ENCODE results near the gene C1orf21. TPM values are rescaled to one million over a fixed set of nuclear protein-coding genes. Genes with fewer than 3 reads are reported as not detected.

Gene C1orf21
- total RNA-seq, 1 donor from 2014 or later, result 12.7 TPM

DNA sequence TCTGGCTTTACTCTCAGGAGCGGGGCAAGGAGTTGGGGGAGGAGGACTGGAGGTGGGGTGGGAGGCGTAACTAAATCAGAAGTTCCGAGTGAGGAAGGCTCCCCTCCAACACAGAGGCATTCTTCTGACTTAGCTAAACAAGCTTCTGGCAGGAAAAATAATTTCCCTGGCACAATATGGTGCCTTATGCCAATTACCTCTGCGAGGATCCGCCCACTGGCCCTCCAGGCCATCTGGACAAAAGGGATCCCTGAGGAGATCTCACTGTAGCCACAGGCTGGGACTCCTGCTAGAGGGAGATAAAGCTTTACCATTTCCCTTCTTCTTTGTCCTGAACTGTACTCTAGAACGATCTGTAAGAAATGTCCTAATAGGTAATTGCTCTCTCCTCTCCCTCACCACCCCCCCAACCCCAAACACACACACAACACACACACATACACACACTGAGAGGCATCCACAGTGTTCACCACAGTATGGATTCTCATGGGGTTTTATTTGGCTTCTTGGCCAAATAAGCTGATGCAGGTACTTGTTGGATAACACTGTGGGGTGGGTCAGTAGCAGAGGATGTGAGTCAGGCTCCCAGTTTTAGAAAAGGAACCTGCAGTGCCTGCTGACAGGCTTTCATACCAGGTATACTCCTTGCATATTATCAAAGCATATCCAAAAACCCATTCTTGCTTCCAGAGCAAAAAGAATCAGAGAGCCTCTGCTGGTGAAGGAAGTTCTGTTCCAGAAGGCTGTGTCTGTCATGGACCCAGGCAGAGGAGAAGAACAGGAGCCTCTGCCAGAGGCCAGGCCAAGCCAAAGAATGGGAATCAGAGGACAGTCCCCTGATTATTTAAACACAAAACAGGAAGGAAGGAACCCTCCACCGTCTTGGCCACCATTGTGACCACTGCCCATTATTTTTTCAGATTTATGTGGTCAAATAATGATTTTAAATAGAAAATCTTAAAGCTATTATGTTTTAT, 169.1 kb downstream of the C1orf21 start:
- DNase-seq (ENCODE audit: low read depth in 2 of 2), result no peak

DNA sequence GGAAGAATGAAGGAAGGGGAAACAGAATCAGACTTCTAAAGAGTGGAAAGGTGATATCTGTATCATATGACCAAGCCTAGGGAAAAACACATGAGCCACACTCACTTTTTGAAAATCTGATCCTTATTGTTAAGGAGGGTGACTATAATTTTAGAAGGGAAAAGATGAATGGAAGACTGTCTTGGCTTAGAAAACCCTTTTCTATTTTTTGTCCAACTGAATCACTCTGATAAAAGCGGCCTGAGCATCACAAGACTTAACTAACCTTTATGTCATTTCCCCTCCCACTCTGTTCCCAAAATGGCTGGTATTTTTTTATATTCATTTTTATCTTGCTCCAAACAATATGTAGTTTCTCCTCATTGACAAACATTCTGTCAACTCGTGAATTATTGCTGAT, 169.8 kb downstream of the C1orf21 start:
- DNase-seq (ENCODE audit: low read depth in 2 of 2), result peak in 1 of 2 donors; percentile 42

DNA sequence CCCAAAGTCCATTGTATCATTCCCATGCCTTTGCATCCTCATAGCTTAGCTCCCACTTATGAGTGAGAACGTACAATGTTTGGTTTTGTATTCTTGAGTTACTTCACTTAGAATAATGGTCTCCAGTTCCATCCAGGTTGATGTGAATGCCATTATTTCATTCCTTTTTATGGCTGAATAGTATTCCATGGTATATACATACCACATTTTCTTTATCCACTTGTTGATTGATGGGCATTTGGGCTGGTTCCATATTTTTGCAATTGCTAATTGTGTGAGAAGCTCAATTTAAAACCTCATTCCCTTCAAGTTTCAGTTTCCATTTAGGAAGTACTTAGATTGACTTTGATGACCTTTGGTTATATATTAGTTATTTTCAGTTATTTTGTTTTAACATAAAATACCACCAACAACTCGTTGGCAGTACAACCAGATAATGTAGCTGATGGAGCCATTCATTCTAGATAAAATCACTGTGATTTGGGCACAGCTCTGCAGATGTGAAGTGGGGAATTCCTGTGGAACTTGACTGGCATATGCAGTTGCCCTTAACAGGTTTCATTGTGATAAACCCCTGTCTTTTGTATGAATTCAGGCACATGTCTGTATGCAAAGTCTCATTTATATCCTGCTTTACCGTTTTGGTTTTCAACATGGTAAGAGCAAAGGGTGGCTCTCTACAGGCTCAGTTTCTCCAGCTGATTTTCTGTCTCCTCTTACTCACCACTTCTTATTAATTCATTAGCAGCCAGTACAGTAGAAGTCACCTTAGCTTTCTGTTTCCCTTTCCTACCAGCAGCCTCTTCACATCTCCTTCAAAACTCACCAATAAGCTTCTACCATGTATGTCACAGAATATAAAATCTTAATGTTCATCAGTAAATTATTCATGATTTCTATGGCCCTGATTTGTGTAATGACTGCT, 170.9 kb downstream of the C1orf21 start:
- DNase-seq (ENCODE audit: low read depth in 2 of 2), result no peak

DNA sequence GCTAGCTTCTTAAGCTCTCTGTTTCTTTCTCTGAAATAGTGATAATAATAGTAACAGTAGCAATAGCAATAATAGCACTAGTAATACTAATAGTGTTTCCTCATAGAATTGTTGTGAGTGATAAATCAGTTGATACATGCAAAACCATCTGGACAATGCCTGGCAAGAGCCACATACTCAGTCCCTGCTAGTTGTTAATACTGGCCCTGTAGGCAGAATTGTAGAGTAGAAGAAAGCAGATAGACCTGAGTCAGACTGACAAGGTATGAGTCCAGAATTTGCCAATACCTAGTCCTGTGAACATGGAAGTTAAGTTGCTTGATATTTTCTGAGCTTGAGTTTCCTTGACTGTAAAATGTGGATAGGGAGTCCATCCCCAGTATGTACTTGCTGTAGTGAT, 171.9 kb downstream of the C1orf21 start:
- DNase-seq (ENCODE audit: low read depth in 2 of 2), result no peak

DNA sequence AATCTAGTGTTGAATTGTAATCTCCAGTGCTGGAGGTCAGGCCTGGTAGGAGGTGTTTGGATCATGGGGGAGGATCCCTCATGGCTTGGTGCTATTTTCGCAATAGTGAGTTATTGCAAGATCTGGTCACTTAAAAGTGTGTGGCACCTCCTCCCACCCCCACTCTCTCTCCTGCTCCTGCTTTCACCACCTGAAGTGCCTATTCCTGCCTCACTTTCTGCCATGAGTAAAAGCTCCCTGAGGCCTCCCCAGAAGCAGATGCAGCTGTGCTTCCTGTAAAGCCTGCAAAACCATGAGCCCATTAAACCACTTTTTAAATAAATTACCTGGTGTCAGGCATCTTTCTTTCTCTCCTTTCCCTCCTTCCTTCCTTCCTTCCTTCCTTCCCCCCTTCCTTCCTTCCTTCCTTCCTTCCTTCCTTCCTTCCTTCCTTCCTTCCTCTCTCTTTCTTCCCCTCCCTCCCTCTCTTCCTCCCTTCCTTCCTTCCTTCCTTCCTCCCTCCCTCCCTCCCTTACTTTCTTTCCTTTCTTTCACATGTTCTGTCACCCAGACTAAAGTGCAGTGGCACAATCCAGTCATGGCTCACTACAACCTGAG, 172.4 kb downstream of the C1orf21 start:
- DNase-seq (ENCODE audit: low read depth in 2 of 2), result no peak

DNA sequence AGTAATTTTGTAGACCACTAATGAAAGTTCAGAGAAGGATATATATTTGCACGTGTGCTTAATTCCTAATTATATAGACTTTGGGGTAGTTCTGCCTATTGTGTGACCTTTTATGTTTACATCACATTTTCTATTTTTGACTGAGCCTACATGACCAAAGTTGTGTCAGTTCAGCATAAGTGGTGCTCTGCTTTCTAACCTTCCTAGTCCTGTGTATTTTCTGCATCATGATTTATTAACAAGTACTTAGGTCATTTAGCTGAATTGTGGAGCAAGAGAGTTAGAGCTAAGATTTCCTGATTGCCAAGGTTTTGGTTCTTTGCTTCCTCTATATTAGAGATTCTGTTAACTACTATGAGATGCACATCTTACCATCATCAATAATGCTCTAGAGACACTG, 176.0 kb downstream of the C1orf21 start:
- DNase-seq (ENCODE audit: low read depth in 2 of 2), result no peak

DNA sequence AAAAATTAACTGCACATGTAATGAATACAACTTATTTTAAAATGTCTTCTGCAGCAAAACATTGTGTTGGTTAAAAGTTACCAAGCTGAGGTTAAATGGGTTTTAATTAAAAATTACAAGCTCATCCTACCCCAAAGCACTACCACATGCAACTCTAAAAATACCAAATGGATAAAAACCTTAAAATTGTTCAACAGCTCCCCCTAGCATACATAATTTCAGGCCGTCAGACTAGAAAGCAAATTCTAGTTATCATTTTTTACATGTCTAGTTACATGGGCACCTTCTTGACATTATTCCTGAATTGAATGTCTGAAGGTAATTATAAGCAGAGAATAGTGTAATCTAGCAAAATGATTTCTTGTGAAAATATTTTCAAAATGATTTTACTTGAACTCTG, 176.5 kb downstream of the C1orf21 start:
- DNase-seq (ENCODE audit: low read depth in 2 of 2), result peak; percentile 51 to 61

DNA sequence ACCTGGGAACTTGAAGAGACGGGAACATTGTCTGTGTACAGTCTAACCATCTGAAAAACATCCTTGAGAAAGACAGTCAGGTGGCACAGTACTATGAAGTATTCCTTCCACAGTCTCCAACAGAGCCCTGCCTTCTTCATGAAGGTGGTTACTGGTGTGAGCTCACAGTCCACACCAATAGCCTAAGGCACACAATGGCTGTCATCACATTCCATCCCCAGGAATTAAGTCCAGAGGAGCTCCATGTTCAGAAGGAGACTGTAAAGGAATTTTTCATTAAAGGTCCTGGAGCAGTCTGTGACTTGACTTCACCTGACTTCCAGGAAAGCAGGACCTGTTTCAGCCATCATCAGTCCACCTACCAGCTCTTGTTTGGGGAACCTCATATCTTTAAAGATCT, 180.2 kb downstream of the C1orf21 start:
- DNase-seq (ENCODE audit: low read depth in 2 of 2), result no peak

DNA sequence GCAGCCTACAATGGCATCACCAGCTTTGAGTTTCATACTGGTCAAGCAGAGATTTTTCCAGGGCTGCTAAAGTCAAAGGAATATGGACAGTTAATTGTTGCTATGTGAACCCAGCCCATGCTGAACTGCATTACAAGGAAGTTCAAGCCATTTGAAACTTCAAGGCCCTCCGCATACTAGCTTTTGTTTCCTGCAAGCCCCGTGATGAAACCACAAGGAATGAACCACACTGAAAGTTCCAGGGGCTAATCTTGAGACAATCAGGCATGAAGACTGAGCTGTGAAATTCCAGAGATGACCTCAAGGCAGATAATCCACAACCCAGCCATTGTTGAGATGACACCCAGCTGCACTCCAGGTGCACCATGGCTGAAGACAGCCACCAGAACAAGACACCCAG, 180.8 kb downstream of the C1orf21 start:
- no peak for DNase-seq (ENCODE audit: low read depth in 2 of 2)

DNA sequence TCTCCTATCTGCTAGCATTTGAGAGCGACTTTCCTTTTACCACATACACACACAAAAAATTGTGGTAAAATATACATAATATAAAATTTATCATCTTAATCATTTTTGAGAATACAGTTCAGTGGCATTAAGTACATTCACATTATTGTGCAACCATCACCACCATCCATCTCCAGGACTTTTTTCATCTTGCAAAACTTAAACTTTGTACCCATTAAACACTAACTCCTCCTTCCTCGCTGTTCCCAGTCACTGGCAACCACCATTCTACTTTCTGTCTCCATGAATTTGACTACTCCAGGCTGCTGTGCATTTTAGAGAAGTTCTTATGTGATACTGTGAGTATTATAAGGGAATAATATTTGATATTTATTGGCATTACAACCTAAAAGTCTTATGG, 181.3 kb downstream of the C1orf21 start:
- DNase-seq (ENCODE audit: low read depth in 2 of 2), result no peak

DNA sequence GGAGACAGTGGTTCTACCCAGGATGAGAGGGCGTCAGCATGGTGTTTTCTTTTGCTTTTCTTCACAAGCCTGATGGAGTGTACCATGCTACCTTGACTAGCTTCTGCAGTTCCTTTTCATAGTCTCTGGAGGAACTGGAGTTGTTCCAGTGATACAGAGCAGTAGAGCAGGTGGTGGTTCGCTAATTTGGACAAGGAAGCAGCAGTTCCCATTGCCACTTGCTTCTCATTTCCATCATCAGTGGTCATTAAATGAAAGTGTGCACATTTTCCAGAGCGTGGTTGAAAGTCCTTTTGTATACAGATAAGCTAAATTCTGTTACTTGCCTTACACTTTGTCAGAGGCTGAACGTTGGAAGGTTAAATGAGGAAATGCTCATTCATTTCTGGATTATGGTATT, 182.3 kb downstream of the C1orf21 start:
- DNase-seq (ENCODE audit: low read depth in 2 of 2), result no peak

DNA sequence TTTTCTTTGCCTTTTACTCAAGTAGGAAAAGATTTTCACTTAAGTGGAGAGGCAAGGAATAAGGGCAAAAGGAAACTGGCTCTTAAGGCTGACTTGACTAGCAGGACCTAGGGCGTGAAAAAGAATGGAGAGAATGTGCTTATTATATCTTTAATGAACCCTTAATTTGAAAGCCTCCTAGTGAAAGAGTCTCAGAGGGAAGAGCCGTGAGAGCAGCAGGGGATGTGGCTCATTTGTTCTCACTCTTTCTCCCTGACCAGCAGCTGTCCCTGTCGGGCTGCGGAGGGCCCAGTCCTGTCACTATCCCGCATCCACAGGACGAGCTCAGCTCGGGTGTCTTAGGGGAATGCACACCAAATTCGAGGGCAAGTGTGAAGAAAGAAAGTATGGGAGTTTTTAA, 187.8 kb downstream of the C1orf21 start:
- no peak for DNase-seq (ENCODE audit: low read depth in 2 of 2)

DNA sequence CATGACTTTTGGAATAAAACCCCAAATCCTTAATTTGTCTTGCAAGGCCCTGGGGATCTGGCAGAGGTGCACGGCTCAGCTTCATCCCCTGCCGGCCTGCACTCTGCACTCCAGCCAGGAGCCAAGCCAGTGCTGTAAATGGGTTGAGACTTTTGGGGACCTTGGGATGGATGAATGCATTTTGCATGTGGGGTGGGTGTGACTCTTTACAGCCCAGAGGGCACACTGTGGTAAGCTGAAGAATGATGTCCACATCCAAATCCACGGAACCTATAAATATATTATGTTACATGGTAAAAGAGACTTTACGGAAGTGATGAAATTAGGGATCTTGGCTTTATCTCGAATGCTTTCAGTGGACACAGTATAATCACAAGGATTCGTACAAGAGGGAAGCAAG, 190.0 kb downstream of the C1orf21 start:
- DNase-seq (ENCODE audit: low read depth in 2 of 2), result no peak

DNA sequence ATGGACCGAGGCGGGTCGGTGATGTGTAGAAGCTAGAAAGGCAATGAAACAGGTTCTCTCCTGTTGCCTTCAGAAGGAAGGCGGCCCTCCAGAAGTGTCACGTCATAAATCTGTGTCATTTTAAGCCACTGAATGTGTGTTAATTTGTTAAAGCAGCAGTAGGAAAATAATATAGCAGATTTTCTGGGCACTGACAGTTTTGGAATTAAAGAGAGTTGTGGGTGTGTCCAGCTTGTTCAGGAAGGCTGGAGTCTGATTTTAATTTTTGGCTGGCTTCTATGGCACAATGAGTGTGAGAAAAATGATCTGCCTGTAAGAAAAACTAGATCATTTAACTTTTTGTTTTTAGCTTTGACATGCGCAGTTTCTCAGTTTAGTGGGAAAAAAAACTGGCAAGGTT, 190.5 kb downstream of the C1orf21 start:
- DNase-seq (ENCODE audit: low read depth in 2 of 2), result no peak

DNA sequence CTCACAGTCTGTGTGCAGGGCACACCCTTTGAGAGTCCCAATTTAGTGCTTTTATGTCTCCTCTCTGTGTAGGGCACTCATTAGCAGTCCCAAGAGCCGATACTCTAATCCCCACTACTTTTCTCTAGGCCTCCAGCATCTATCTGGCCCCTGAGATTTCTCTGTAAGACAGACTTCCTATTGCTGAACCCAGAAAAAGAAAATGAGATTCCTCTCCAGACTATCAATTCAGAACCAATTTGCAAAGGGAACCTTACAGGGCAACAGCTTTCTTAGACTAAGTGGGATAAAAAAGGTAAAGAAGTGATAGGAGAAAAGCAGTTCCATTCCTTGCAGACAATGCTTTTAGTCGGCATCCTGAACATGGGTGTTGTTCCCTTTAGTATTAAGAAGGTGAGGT, 195.6 kb downstream of the C1orf21 start:
- DNase-seq (ENCODE audit: low read depth in 2 of 2), result no peak

DNA sequence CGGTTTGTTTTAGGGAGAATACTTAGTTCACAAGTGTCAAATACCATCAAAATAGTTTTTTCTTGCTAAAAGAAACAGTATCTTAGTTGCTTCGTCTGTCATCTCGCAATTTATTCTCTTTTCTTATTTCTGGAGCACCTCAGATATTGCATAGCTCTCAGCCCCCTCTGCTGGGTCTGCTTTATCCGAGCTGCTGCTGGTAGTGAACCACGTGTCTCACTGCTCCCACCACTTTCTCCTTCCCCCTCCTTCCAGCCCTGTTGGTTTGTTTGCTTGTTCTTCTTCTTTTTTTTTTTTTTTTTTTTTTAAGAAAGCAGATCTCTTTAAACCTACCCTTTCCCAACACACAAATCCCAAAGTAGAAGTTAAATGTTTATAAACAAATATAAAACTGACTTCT, 197.0 kb downstream of the C1orf21 start:
- DNase-seq (ENCODE audit: low read depth in 2 of 2), result no peak

DNA sequence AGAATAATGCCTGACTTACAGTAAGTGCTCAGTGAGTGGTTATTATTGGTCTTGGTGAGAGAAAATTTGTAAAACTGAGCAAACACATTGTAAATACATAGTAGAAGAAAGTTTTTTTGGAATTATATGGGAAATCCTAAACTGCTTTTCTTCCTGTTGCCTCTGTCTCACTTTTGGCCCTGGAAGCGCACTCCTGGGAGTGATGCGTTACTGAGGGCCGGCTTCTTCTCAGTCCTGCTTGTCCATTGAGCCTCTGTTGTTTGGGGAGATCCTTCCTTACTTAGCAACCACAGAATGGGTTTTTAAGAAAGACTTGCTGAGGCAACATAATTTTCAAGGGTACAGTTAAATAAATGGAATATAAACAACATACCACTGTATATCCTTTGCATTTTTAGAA, 201.9 kb downstream of the C1orf21 start:
- no peak for DNase-seq (ENCODE audit: low read depth in 2 of 2)

DNA sequence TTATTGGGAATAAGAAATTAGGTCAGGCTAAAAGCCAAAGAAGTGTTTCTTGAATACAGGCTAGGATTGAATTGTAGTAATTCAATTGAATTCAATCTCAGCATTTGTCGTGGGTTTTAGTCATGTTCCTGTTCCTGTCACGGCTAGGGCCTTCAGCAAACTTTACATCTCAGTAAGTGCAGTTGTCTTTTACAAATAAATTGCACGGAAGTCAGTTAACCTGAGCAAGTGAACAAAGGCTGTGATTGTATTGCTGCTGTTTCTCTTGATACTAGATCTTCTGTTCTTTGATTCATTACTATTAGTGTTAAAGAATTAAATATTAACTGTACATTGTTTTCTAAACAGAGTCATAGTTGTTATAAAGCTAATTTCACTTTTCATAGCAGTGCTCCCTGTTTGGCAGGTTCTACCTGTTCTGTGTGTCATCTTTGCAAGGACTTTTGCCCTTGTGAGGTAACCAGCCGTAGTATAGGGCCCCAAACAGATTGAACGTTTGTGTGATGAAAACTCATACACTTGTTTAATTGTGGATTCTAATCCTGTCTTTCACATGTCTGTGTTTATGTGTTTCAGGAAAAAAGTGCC, 203.4 kb downstream of the C1orf21 start:
- DNase-seq (ENCODE audit: low read depth in 2 of 2), result no peak

DNA sequence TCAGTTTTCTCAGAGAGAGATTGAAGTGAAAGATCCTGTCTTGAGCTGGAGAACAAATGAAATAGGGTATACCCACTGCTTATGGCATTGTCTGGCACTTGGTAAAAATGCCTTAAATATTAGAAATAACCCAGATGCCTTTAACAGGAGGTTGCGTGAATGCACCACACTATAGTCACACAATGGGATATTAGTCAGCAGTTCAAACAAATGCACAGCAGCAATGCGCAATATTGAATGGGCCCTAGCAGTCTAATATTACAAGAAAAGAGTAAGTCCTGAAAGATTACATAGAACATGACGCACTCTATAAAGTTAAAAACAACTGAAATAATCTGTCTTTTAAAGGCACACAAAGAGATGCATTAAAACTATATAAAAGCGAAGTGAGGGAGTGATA, 206.8 kb downstream of the C1orf21 start:
- DNase-seq (ENCODE audit: low read depth in 2 of 2), result no peak

DNA sequence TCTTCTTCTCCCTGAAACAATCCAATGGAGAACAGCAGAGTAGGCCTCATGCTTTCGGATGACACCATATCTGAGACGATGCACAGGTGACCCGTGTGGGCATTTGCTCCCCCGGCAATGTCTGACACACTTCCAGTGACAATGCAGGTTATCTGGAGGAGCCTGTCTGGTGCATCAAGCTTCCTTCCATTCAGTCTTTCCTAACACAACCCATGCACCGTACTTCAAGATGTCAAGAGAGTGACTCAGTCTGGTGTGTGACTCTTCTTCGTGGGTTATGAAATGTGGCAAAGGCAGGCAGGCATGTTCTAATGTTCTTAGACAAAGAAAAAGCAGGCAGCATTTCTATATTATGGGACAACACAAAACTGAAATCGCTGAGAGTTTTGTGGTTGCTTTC, 208.8 kb downstream of the C1orf21 start:
- DNase-seq (ENCODE audit: low read depth in 2 of 2), result no peak

DNA sequence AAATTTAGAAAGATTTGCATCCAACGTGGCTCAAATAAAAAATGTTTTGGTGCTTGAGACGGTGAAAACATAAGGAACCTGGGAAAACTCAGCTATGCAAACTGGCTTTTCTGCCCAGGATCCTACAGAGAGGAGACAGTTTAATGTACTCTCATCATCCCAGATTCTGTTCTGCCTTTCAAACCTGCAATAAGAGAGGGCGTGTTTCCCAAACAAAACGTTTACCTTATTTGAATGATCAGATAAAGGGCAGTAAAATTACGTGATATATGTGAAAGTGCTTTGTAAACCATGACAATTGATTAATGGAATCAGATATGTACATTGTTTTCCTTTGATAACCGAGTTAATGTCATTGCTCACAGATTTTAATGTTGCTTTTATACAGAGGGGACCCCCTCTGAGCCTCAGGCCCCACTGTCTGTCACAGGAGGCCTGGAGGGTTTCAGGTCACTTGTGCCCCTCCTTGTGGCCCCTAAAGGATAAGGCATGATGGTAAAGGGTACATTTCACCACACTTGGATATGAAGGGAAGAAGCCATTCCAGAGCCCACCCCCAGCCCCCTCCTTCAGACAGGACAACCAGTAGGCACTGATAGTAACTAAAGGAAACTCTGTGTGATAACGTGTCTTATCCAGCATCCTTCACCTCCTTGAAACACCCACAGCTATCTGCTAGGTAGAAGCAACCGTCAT, 210.3 kb downstream of the C1orf21 start:
- DNase-seq (ENCODE audit: low read depth in 2 of 2), result no peak
